OCI-M2 (cell line): ENCODE results near the gene MEA1.
"Not testable (repeated sequence)": the region's sequence is repeated elsewhere in the genome, so short reads cannot be mapped to it uniquely, and the experiment has no call there.

Experiments used
- DNase-seq: peaks from one replicate; lab custom pipeline; 2025; ENCODE audit not compliant: unreplicated experiment; lab: John Stamatoyannopoulos, UW

Gene MEA1

GRCh38 chr6:43013097-43013842 lies 476 bp downstream of the MEA1 start:
- no peak for DNase-seq

- no peak for DNase-seq
These were observed 1.4 kb downstream of the MEA1 start for GRCh38 chr6:43012364-43012763.

GRCh38 chr6:43011207-43011606 lies 2.5 kb downstream of the MEA1 start:
- DNase-seq = no peak

- DNase-seq = no peak
These were observed 4.6 kb downstream of the MEA1 start for GRCh38 chr6:43009124-43009523.

- no peak for DNase-seq
These were observed 6.6 kb downstream of the MEA1 start for GRCh38 chr6:43007126-43007525.

- DNase-seq = no peak
These were observed 7.5 kb downstream of the MEA1 start for GRCh38 chr6:43006251-43006650.

GRCh38 chr6:43005844-43006243 lies 7.9 kb downstream of the MEA1 start:
- DNase-seq = no peak

GRCh38 chr6:43001843-43002242 lies 11.9 kb downstream of the MEA1 start:
- no peak for DNase-seq

GRCh38 chr6:42998205-42998604 lies 15.5 kb downstream of the MEA1 start:
- DNase-seq = not testable (repeated sequence)

GRCh38 chr6:42996513-42996912 lies 17.2 kb downstream of the MEA1 start:
- DNase-seq = no peak

- no peak for DNase-seq
These were observed 20.3 kb downstream of the MEA1 start for GRCh38 chr6:42993445-42993844.

- no peak for DNase-seq
These were observed 23.8 kb downstream of the MEA1 start for GRCh38 chr6:42989923-42990322.

- no peak for DNase-seq
These were observed 25.2 kb downstream of the MEA1 start for GRCh38 chr6:42988486-42989020.

GRCh38 chr6:42987533-42988451 lies 26.0 kb downstream of the MEA1 start:
- DNase-seq = no peak

- DNase-seq = no peak
These were observed 28.7 kb downstream of the MEA1 start for GRCh38 chr6:42984924-42985475.

- DNase-seq = peak; percentile 94
These were observed 29.5 kb downstream of the MEA1 start, which contains the start of gene PPP2R5D for GRCh38 chr6:42984001-42984923. TSS of gene PPP2R5D (plus strand) at chr6:42984570. CDS start at chr6:42984678, 108 bp downstream.

- DNase-seq = no peak
These were observed 31.9 kb downstream of the MEA1 start for GRCh38 chr6:42981836-42982235.

- no peak for DNase-seq
These were observed 34.1 kb downstream of the MEA1 start for GRCh38 chr6:42979523-42980177.

GRCh38 chr6:42978839-42979522 lies 34.8 kb downstream of the MEA1 start, which contains the start of gene PEX6:
TSS of gene PEX6 (minus strand) at chr6:42979181. CDS start at chr6:42979150, 31 bp downstream.
- DNase-seq = peak; percentile 83
